ENCODE data around the gene ZNF775. TPM values are rescaled to one million over a fixed set of nuclear protein-coding genes. Genes with fewer than 3 reads are reported as not detected.

Gene ZNF775
- total RNA-seq, 2 donors from 2014 or later, result 4.2 to 11.5 TPM

- Histone ChIP-seq H3K4me1 (ENCODE audit: control insufficient read depth in 1 of 2, low read depth in 2 of 2) (no peaks in the 10 kb centered on the region), H3K36me3 (no peaks in the 10 kb centered on the region), H3K27me3 (replicated peaks; ENCODE audit: insufficient read depth) (no peaks in the 10 kb centered on the region), H3K4me3 (no peak overlapping the region), H3K27ac (no peak overlapping the region), H3K9me3 (no peaks in the 10 kb centered on the region)
- no peak for DNase-seq (ENCODE audit: low spot score)
- ATAC-seq (ENCODE audit: insufficient number of reproducible peaks, low FRiP score, low read depth), result no peak
- TF ChIP-seq CTCF (IDR thresholded peaks at IDR 0.05), result no peak
These were observed 17.3 kb downstream of the ZNF775 start for GRCh38 chr7:150396426-150396825.

DNA sequence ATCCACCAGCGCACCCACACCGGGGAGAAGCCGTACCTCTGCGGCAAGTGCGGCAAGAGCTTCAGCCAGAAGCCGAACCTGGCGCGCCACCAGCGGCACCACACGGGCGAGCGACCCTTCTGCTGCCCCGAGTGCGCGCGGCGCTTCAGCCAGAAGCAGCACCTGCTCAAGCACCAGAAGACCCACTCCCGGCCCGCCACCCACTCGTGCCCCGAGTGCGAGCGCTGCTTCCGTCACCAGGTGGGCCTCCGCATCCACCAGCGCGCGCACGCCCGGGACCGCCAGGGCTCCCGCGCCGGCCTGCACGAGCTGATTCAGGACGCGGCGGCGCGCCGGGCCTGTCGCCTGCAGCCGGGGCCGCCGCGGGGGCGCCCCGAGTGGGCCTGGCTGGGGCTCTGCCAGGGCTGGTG is 17.7 kb downstream of the ZNF775 start:
- ATAC-seq (ENCODE audit: insufficient number of reproducible peaks, low FRiP score, low read depth) (no peak), DNase-seq (ENCODE audit: low spot score) (no peak)
- Histone ChIP-seq H3K27me3 (replicated peaks; ENCODE audit: insufficient read depth) (no peaks in the 10 kb centered on the region), H3K36me3 (no peaks in the 10 kb centered on the region), H3K9me3 (no peaks in the 10 kb centered on the region), H3K4me1 (ENCODE audit: control insufficient read depth in 1 of 2, low read depth in 2 of 2) (no peaks in the 10 kb centered on the region), H3K4me3 (no peak overlapping the region), H3K27ac (no peak overlapping the region)
- TF ChIP-seq CTCF (IDR thresholded peaks at IDR 0.05), result no peak

GRCh38 chr7:150397346-150398107 is 18.4 kb downstream of the ZNF775 start:
- no peaks in the 10 kb centered on the region for H3K27me3 ChIP-seq (replicated peaks; ENCODE audit: insufficient read depth)
- H3K4me1 ChIP-seq (ENCODE audit: control insufficient read depth in 1 of 2, low read depth in 2 of 2), result no peaks in the 10 kb centered on the region
- H3K9me3 ChIP-seq, result no peaks in the 10 kb centered on the region
- no peak for DNase-seq (ENCODE audit: low spot score)
- no peak overlapping the region for H3K27ac ChIP-seq
- no peak overlapping the region for H3K4me3 ChIP-seq
- H3K36me3 ChIP-seq, result no peaks in the 10 kb centered on the region
- no peak for ATAC-seq (ENCODE audit: insufficient number of reproducible peaks, low FRiP score, low read depth)
- no peak for TF ChIP-seq CTCF (IDR thresholded peaks at IDR 0.05)

- Histone ChIP-seq H3K9me3 (no peaks in the 10 kb centered on the region), H3K36me3 (no peaks in the 10 kb centered on the region), H3K4me1 (ENCODE audit: control insufficient read depth in 1 of 2, low read depth in 2 of 2) (no peaks in the 10 kb centered on the region), H3K4me3 (no peak overlapping the region), H3K27ac (no peak overlapping the region), H3K27me3 (replicated peaks; ENCODE audit: insufficient read depth) (no peaks in the 10 kb centered on the region)
- ATAC-seq (ENCODE audit: insufficient number of reproducible peaks, low FRiP score, low read depth), result no peak
- TF ChIP-seq CTCF (IDR thresholded peaks at IDR 0.05), result no peak
- no peak for DNase-seq (ENCODE audit: low spot score)
These were observed 19.2 kb downstream of the ZNF775 start for GRCh38 chr7:150398108-150398964.

GRCh38 chr7:150398965-150399320 is 19.8 kb downstream of the ZNF775 start:
- Histone ChIP-seq H3K27ac (no peak overlapping the region), H3K9me3 (no peaks in the 10 kb centered on the region), H3K4me1 (ENCODE audit: control insufficient read depth in 1 of 2, low read depth in 2 of 2) (peaks cover 0 to 6% of the 10 kb centered on the region in 2 donors), H3K4me3 (no peak overlapping the region), H3K27me3 (replicated peaks; ENCODE audit: insufficient read depth) (no peaks in the 10 kb centered on the region), H3K36me3 (no peaks in the 10 kb centered on the region)
- DNase-seq (ENCODE audit: low spot score) (no peak), ATAC-seq (ENCODE audit: insufficient number of reproducible peaks, low FRiP score, low read depth) (no peak)
- no peak for TF ChIP-seq CTCF (IDR thresholded peaks at IDR 0.05)
